ENCODE results near the gene TMEM178B. TPM values are rescaled to one million over a fixed set of nuclear protein-coding genes. Genes with fewer than 3 reads are reported as not detected.

The TMEM178B gene
- total and polyA plus RNA-seq, 2 donors (not counting 1 experiment from before 2014, with no cell fraction given) = 0.28 to 0.96 TPM

GRCh38 chr7:141454338-141454737 is 380.5 kb downstream of the TMEM178B start:
- intact Hi-C loops (cut with micrococcal nuclease) = no loop called here
- Histone ChIP-seq H3K9ac (ENCODE audit: low read length) (no peak overlapping the region), H4K20me1 (ENCODE audit: control insufficient read depth, insufficient read depth, low read length, poor library complexity, severe bottlenecking) (no peaks in the 10 kb centered on the region), H3K9me3 (ENCODE audit: control extremely low read depth in 1 of 3, control insufficient read depth in 2 of 3, insufficient read depth in 1 of 3, low read length in 2 of 3) (no peaks in the 10 kb centered on the region), H3K36me3 (replicated peaks in 1 of 2; ENCODE audit: control extremely low read depth in 1 of 2, control insufficient read depth in 1 of 2, extremely low read depth in 1 of 2, insufficient read depth in 2 of 2, low read length in 1 of 2) (no peaks in the 10 kb centered on the region), H2AFZ (ENCODE audit: insufficient read depth, low read depth, low read length, poor library complexity, severe bottlenecking) (no peak overlapping the region), H3K4me2 (replicated peaks; ENCODE audit: low read depth, low read length, poor library complexity, severe bottlenecking) (no peak overlapping the region), H3K4me3 (ENCODE audit: control extremely low read depth in 1 of 5, extremely low read depth in 1 of 5, insufficient read depth in 1 of 5, low read depth in 2 of 5, low read length in 4 of 5) (no peak overlapping the region), H3K27me3 (replicated peaks in 1 of 4; ENCODE audit: control extremely low read depth in 1 of 4, control insufficient read depth in 3 of 4, insufficient read depth in 4 of 4, low read length in 3 of 4) (no peaks in the 10 kb centered on the region), H3K79me2 (ENCODE audit: control insufficient read depth, insufficient read depth, low read length) (no peaks in the 10 kb centered on the region), H3K4me1 (ENCODE audit: control insufficient read depth in 2 of 2, insufficient read depth in 2 of 2, low read length in 2 of 2) (no peaks in the 10 kb centered on the region), H3K27ac (ENCODE audit: low read length in 2 of 2) (no peak overlapping the region)
- ChIA-PET POLR2A (no interaction called here), CTCF (no interaction called here)
- Mint-ChIP-seq H3K27ac (no peak overlapping the region), H3K4me1 (no peaks in the 10 kb centered on the region), H3K4me3 (no peak overlapping the region), H3K9me3 (ENCODE audit: insufficient read depth) (no peaks in the 10 kb centered on the region), H3K27me3 (peaks cover 7% of the 10 kb centered on the region)
- ATAC-seq (ENCODE audit: low read depth) (no peak), DNase-seq (no peak)
- 83% methylated on average over 2 of the region's 3 CpGs for WGBS (ENCODE audit: insufficient coverage)
- TF ChIP-seq EZH2 (IDR thresholded peaks at IDR 0.05; ENCODE audit: borderline replicate concordance, insufficient read depth, low read depth, low read length, poor library complexity, severe bottlenecking) = no peak
- no peak for TF ChIP-seq CTCF (IDR thresholded peaks at IDR 0.05)

- Mint-ChIP-seq H3K4me3 (no peak overlapping the region), H3K27me3 (peaks cover 7% of the 10 kb centered on the region), H3K9me3 (ENCODE audit: insufficient read depth) (no peaks in the 10 kb centered on the region), H3K27ac (no peak overlapping the region), H3K4me1 (no peaks in the 10 kb centered on the region)
- Histone ChIP-seq H3K79me2 (ENCODE audit: control insufficient read depth, insufficient read depth, low read length) (no peaks in the 10 kb centered on the region), H3K4me3 (ENCODE audit: control extremely low read depth in 1 of 5, extremely low read depth in 1 of 5, insufficient read depth in 1 of 5, low read depth in 2 of 5, low read length in 4 of 5) (no peak overlapping the region), H2AFZ (ENCODE audit: insufficient read depth, low read depth, low read length, poor library complexity, severe bottlenecking) (no peak overlapping the region), H3K4me1 (ENCODE audit: control insufficient read depth in 2 of 2, insufficient read depth in 2 of 2, low read length in 2 of 2) (no peaks in the 10 kb centered on the region), H3K4me2 (replicated peaks; ENCODE audit: low read depth, low read length, poor library complexity, severe bottlenecking) (no peak overlapping the region), H3K27me3 (replicated peaks in 1 of 4; ENCODE audit: control extremely low read depth in 1 of 4, control insufficient read depth in 3 of 4, insufficient read depth in 4 of 4, low read length in 3 of 4) (no peaks in the 10 kb centered on the region), H3K27ac (ENCODE audit: low read length in 2 of 2) (no peak overlapping the region), H3K9me3 (ENCODE audit: control extremely low read depth in 1 of 3, control insufficient read depth in 2 of 3, insufficient read depth in 1 of 3, low read length in 2 of 3) (no peaks in the 10 kb centered on the region), H4K20me1 (ENCODE audit: control insufficient read depth, insufficient read depth, low read length, poor library complexity, severe bottlenecking) (no peaks in the 10 kb centered on the region), H3K9ac (ENCODE audit: low read length) (no peak overlapping the region), H3K36me3 (replicated peaks in 1 of 2; ENCODE audit: control extremely low read depth in 1 of 2, control insufficient read depth in 1 of 2, extremely low read depth in 1 of 2, insufficient read depth in 2 of 2, low read length in 1 of 2) (no peaks in the 10 kb centered on the region)
- ChIA-PET POLR2A (no interaction called here), CTCF (no interaction called here)
- intact Hi-C loops (cut with micrococcal nuclease) = no loop called here
- 89% methylated on average over 1 of the region's 1 CpG for WGBS (ENCODE audit: insufficient coverage)
- no peak for DNase-seq
- no peak for ATAC-seq (ENCODE audit: low read depth)
- TF ChIP-seq CTCF (IDR thresholded peaks at IDR 0.05) (no peak), EZH2 (IDR thresholded peaks at IDR 0.05; ENCODE audit: borderline replicate concordance, insufficient read depth, low read depth, low read length, poor library complexity, severe bottlenecking) (no peak)
These were observed 381.9 kb downstream of the TMEM178B start for GRCh38 chr7:141455723-141456122.

Data from B cell (primary cell).